Left renal pelvis (tissue), 4 donors: Measurements from ENCODE around the gene TOGARAM1. TPM values are rescaled to one million over a fixed set of nuclear protein-coding genes. Genes with fewer than 3 reads are reported as not detected.

ENCODE experiments used
- DNase-seq, 4 donors: peaks; one replicate each; pipeline ENCODE4 v3.0.0-alpha.2; 2013; ENCODE audit warnings: low read depth in 4 of 4, low spot score in 3 of 4
- polyA plus RNA-seq, 4 donors: library from polyadenylated mRNA; unstranded; fragments of 120-200 nt; gene quantifications; one replicate each; pipeline ENCODE4 v1.2.1, GENCODE V29; 2013; ENCODE audit not compliant: insufficient read length in 4 of 4

Gene TOGARAM1
- polyA plus RNA-seq, 4 donors = 28.0 to 40.9 (median 34.4) TPM

- peak; percentile 86 to 88 (median 86) for DNase-seq
These were observed 122.2 kb downstream of the TOGARAM1 start, which contains the start of gene PRPF39 for GRCh38 chr14:45083976-45084722. TSS of gene PRPF39 (plus strand) at chr14:45084116. CDS start at chr14:45095240, 11,124 bp downstream.

- DNase-seq = peak in 2 of 4 donors; percentile 12
These were observed 123.0 kb downstream of the TOGARAM1 start for GRCh38 chr14:45084946-45085346.

GRCh38 chr14:45089813-45090212 is 127.8 kb downstream of the TOGARAM1 start:
- DNase-seq = no peak

GRCh38 chr14:45091710-45092109 is 129.7 kb downstream of the TOGARAM1 start:
- DNase-seq = no peak

- no peak for DNase-seq
These were observed 132.3 kb downstream of the TOGARAM1 start for GRCh38 chr14:45094275-45094674.

GRCh38 chr14:45095143-45095542 is 133.2 kb downstream of the TOGARAM1 start:
- DNase-seq = no peak

GRCh38 chr14:45096218-45096617 is 134.2 kb downstream of the TOGARAM1 start:
- no peak for DNase-seq

- DNase-seq = no peak
These were observed 141.8 kb downstream of the TOGARAM1 start for GRCh38 chr14:45103806-45104205.

- DNase-seq = no peak
These were observed 142.6 kb downstream of the TOGARAM1 start for GRCh38 chr14:45104561-45104960.

- no peak for DNase-seq
These were observed 151.1 kb downstream of the TOGARAM1 start for GRCh38 chr14:45112896-45113781.

GRCh38 chr14:45114327-45114726 is 152.3 kb downstream of the TOGARAM1 start:
- no peak for DNase-seq

- no peak for DNase-seq
These were observed 156.6 kb downstream of the TOGARAM1 start for GRCh38 chr14:45118594-45118993.

GRCh38 chr14:45120096-45120495 is 158.1 kb downstream of the TOGARAM1 start:
- no peak for DNase-seq

- no peak for DNase-seq
These were observed 161.3 kb downstream of the TOGARAM1 start for GRCh38 chr14:45123271-45123670.

Other genes starting within 250 kb of the TOGARAM1 start
- gene KLHL28, start 243 bp upstream of the TOGARAM1 start, polyA plus RNA-seq = 10 to 100 TPM; 13.1 to 20.5 (median 14.9) TPM
- gene PRPF39, start 121.9 kb downstream of the TOGARAM1 start, polyA plus RNA-seq = 10 to 100 TPM; 56.0 to 88.6 (median 75.1) TPM
- gene FKBP3, start 172.3 kb downstream of the TOGARAM1 start, polyA plus RNA-seq = 100 to 1,000 TPM in 3 of 4 donors, 10 to 100 TPM in 1; 86.4 to 153 (median 130) TPM
- gene FANCM, start 173.7 kb downstream of the TOGARAM1 start, polyA plus RNA-seq = 10 to 100 TPM; 10.8 to 14.7 (median 12.8) TPM